Activated CD4-positive, alpha-beta T cell treated with anti-CD3 and anti-CD28 coated beads, Interleukin-2, amount 10 ng/mL, durations not matched to agents 7 days and 5 days (primary cell): Measurements from ENCODE around the gene SETBP1. TPM values are rescaled to one million over a fixed set of nuclear protein-coding genes. Genes with fewer than 3 reads are reported as not detected.

Experiments
- CTCF ChIA-PET: fragments of 350-600 bp; sonication (Branson Sonifier 250); formaldehyde crosslinking; loops from one replicate; lab custom pipeline; 2021; ENCODE audit warnings: antibody characterized with exemption; lab: Charles Lee
- POLR2A ChIA-PET: fragments of 350-600 bp; sonication (Branson Sonifier 250); formaldehyde crosslinking; loops from one replicate; lab custom pipeline; 2021; ENCODE audit warnings: antibody characterized with exemption; lab: Charles Lee
- DNase-seq: peaks from one replicate; pipeline ENCODE4 v3.0.0-alpha.2; 2020
- H3K27ac Mint-ChIP-seq: one replicate; pipeline ENCODE4 v1.8.0; 2021; ENCODE audit warnings: mild to moderate bottlenecking, moderate library complexity, mixed read lengths
- H3K27me3 Mint-ChIP-seq: one replicate; pipeline ENCODE4 v1.8.0; 2021; ENCODE audit warnings: mixed read lengths
- H3K36me3 Mint-ChIP-seq: one replicate; pipeline ENCODE4 v1.8.0; 2021; ENCODE audit warnings: low read depth, mixed read lengths
- H3K4me1 Mint-ChIP-seq: one replicate; pipeline ENCODE4 v1.8.0; 2021; ENCODE audit warnings: mixed read lengths
- H3K4me3 Mint-ChIP-seq: one replicate; pipeline ENCODE4 v1.8.0; 2021; ENCODE audit warnings: mild to moderate bottlenecking, moderate library complexity, mixed read lengths
- H3K9me3 Mint-ChIP-seq: one replicate; pipeline ENCODE4 v1.8.0; 2021; ENCODE audit warnings: mixed read lengths
- total RNA-seq, 2 experiments: library from RNA; stranded (reverse); gene quantifications; one replicate each; pipeline ENCODE4 v1.2.3, GENCODE V29; 2021

SETBP1 gene
- total RNA-seq, 2 experiments from 2014 or later: 3.7 to 4.4 TPM

DNA sequence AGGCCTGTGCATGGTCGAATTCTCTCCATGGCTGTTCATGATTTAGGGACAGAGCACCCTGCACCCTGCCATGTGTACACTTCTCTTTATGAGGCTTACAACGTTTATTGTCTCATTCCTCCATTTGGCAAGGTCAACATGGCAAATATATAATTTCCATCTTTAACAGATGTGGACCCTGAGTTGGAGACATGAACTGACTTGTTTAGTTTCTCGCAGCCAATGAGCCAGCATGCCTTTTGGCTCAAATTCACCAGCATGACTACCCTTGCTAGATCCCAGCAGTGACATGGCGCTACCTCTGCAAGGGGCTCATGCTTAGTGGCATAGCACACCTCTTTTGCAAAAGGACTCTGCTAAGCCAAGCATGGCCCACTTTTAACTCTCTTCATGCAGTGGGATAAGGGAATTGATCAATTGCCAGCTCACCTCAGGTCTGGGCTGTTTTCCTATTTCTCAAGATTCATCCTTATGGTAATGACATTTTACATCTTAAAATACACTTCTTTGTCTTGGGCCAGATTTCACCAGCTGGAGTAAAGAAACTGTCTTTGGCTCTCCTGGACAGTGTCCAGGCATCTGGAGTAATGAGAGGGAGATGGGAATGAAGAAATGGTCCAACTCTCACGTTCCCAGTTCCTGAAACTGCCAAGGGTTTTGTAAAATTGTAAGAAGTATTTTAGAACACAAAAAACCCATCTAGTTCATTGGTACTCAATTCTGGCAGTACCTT lies 159.5 kb downstream of the SETBP1 start:
- ChIA-PET CTCF (interaction anchor here (1.4 kb wide), 1 partner anchor 12 kb away, joined by 4 read pairs; no protein-coding TSS in a partner anchor), POLR2A (no interaction called here)
- Mint-ChIP-seq H3K4me1 (peaks cover 19% of the 10 kb centered on the region), H3K9me3 (peaks cover 4% of the 10 kb centered on the region), H3K4me3 (no peak overlapping the region), H3K36me3 (no peaks in the 10 kb centered on the region), H3K27ac (no peak overlapping the region), H3K27me3 (no peaks in the 10 kb centered on the region)
- no peak for DNase-seq

- no peaks in the 10 kb centered on the region for H3K27me3 Mint-ChIP-seq
- ChIA-PET CTCF (interaction anchor here (1.4 kb wide), 1 partner anchor 13 kb away, joined by 4 read pairs; no protein-coding TSS in a partner anchor), POLR2A (no interaction called here)
Measured at GRCh38 chr18:44841221-44841620, 160.5 kb downstream of the SETBP1 start.

GRCh38 chr18:44841752-44842587 lies 161.3 kb downstream of the SETBP1 start:
- DNase-seq: no peak
- no peak overlapping the region for H3K27ac Mint-ChIP-seq
- ChIA-PET CTCF (interaction anchor here (1.4 kb wide), 1 partner anchor 14 kb away, joined by 4 read pairs; no protein-coding TSS in a partner anchor), POLR2A (no interaction called here)
- H3K27me3 Mint-ChIP-seq: no peaks in the 10 kb centered on the region
- no peak overlapping the region for H3K4me3 Mint-ChIP-seq
- peaks cover 19% of the 10 kb centered on the region for H3K4me1 Mint-ChIP-seq
- no peaks in the 10 kb centered on the region for H3K36me3 Mint-ChIP-seq
- H3K9me3 Mint-ChIP-seq: peaks cover 4% of the 10 kb centered on the region

More at GRCh38 chr18:44841221-44841620, 160.5 kb downstream of the SETBP1 start:
- Mint-ChIP-seq H3K27ac (no peak overlapping the region), H3K4me3 (no peak overlapping the region), H3K9me3 (peaks cover 4% of the 10 kb centered on the region), H3K4me1 (peaks cover 19% of the 10 kb centered on the region), H3K36me3 (no peaks in the 10 kb centered on the region)
- no peak for DNase-seq

GRCh38 chr18:44842588-44843412 lies 162.1 kb downstream of the SETBP1 start:
- peaks cover 4% of the 10 kb centered on the region for H3K9me3 Mint-ChIP-seq
- H3K4me1 Mint-ChIP-seq: peaks cover 19% of the 10 kb centered on the region
- ChIA-PET CTCF (interaction anchor here (0.9 kb wide), 1 partner anchor 10 kb away, joined by 3 read pairs; no protein-coding TSS in a partner anchor), POLR2A (no interaction called here)
- no peaks in the 10 kb centered on the region for H3K27me3 Mint-ChIP-seq
- no peak overlapping the region for H3K27ac Mint-ChIP-seq
- H3K36me3 Mint-ChIP-seq: no peaks in the 10 kb centered on the region
- no peak overlapping the region for H3K4me3 Mint-ChIP-seq
- no peak for DNase-seq

GRCh38 chr18:44844486-44844885 lies 163.8 kb downstream of the SETBP1 start:
- CTCF ChIA-PET: no interaction called here
- no peaks in the 10 kb centered on the region for H3K27me3 Mint-ChIP-seq
- peaks cover 5% of the 10 kb centered on the region for H3K4me1 Mint-ChIP-seq
- no peak for DNase-seq
- H3K27ac Mint-ChIP-seq: no peak overlapping the region
- H3K36me3 Mint-ChIP-seq: no peaks in the 10 kb centered on the region
- no peak overlapping the region for H3K4me3 Mint-ChIP-seq
- POLR2A ChIA-PET: no interaction called here
- peaks cover 4% of the 10 kb centered on the region for H3K9me3 Mint-ChIP-seq

- H3K4me1 Mint-ChIP-seq: no peaks in the 10 kb centered on the region
- H3K9me3 Mint-ChIP-seq: no peaks in the 10 kb centered on the region
- no peaks in the 10 kb centered on the region for H3K27me3 Mint-ChIP-seq
- no peak overlapping the region for H3K27ac Mint-ChIP-seq
- DNase-seq: no peak
- no peak overlapping the region for H3K4me3 Mint-ChIP-seq
- ChIA-PET CTCF (no interaction called here), POLR2A (no interaction called here)
- no peaks in the 10 kb centered on the region for H3K36me3 Mint-ChIP-seq
Measured at GRCh38 chr18:44846450-44846849, 165.8 kb downstream of the SETBP1 start.

DNA sequence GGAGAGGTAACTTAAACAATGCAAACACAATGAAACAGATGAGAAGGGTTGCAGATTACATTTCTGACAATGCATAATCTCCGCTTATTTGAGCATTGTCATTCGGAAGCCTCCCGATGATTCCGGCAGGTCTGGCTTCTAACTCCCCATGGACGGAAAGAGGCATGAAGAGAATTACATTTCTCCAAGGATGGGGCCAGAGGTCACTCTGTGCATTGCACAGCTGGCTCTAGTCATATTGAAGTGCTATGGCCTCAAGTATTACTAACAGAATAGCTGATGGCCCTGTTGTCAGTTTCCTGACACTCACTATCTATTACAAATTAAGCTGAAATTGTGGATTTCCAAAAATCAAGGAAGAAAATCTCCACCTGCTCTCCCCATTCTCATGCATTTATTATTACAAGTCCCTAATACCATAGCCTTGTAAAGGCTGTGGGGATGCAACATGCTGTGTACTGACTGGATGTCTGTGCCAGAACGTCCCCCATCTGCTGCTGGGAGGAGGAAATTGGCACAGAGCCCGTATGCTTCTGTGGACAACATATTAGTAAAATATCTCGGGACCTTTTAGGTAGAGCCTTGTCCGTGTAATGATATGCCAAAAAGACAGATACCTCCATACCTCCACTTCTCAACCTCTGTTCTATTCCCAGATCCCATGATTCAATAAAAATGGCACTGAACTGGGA lies 168.1 kb downstream of the SETBP1 start:
- Mint-ChIP-seq H3K9me3 (no peaks in the 10 kb centered on the region), H3K27me3 (no peaks in the 10 kb centered on the region), H3K27ac (no peak overlapping the region), H3K4me3 (no peak overlapping the region), H3K4me1 (no peaks in the 10 kb centered on the region), H3K36me3 (no peaks in the 10 kb centered on the region)
- POLR2A ChIA-PET: no interaction called here
- no peak for DNase-seq
- CTCF ChIA-PET: interaction anchor here (0.6 kb wide), 1 partner anchor 381 kb away, joined by 3 read pairs; no protein-coding TSS in a partner anchor

DNA sequence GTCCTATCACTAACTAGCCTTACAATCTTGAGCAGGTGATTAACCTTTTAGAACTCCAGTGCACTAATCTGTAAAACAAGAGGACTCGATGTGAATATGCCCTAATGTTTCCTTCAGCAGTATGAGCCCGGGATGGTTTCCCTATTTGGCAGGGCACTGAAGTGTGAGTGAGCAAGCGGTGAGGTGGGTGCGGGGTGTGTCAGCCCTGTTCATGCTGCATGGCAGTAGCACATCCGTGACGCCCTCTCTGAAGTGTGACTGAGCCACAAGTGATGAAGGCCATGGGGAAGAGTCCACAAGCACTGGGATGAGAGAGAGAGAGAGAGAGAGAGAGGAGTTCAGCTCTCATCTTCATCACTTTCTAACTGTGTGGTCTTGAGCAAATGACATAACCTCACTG lies 168.7 kb downstream of the SETBP1 start:
- H3K4me3 Mint-ChIP-seq: no peak overlapping the region
- ChIA-PET POLR2A (no interaction called here), CTCF (interaction anchor here (0.6 kb wide), 1 partner anchor 380 kb away, joined by 3 read pairs; no protein-coding TSS in a partner anchor)
- peaks cover 1% of the 10 kb centered on the region for H3K27me3 Mint-ChIP-seq
- no peaks in the 10 kb centered on the region for H3K4me1 Mint-ChIP-seq
- no peak for DNase-seq
- H3K9me3 Mint-ChIP-seq: no peaks in the 10 kb centered on the region
- H3K27ac Mint-ChIP-seq: no peak overlapping the region
- no peaks in the 10 kb centered on the region for H3K36me3 Mint-ChIP-seq

GRCh38 chr18:44850001-44850400 lies 169.3 kb downstream of the SETBP1 start:
- no peak for DNase-seq
- Mint-ChIP-seq H3K9me3 (no peaks in the 10 kb centered on the region), H3K27ac (no peak overlapping the region), H3K4me1 (no peaks in the 10 kb centered on the region), H3K27me3 (peaks cover 3% of the 10 kb centered on the region), H3K36me3 (no peaks in the 10 kb centered on the region), H3K4me3 (no peak overlapping the region)
- ChIA-PET CTCF (no interaction called here), POLR2A (no interaction called here)

GRCh38 chr18:44851856-44852621 lies 171.4 kb downstream of the SETBP1 start:
- no peaks in the 10 kb centered on the region for H3K36me3 Mint-ChIP-seq
- no peaks in the 10 kb centered on the region for H3K9me3 Mint-ChIP-seq
- DNase-seq: no peak
- H3K4me1 Mint-ChIP-seq: no peaks in the 10 kb centered on the region
- H3K27me3 Mint-ChIP-seq: peaks cover 5% of the 10 kb centered on the region
- H3K27ac Mint-ChIP-seq: no peak overlapping the region
- no peak overlapping the region for H3K4me3 Mint-ChIP-seq
- POLR2A ChIA-PET: no interaction called here
- CTCF ChIA-PET: no interaction called here

- H3K4me1 Mint-ChIP-seq: no peaks in the 10 kb centered on the region
- no peak overlapping the region for H3K27ac Mint-ChIP-seq
- ChIA-PET CTCF (interaction anchor here (0.8 kb wide), 1 partner anchor 9 kb away, joined by 3 read pairs; no protein-coding TSS in a partner anchor), POLR2A (no interaction called here)
- H3K9me3 Mint-ChIP-seq: no peaks in the 10 kb centered on the region
- H3K36me3 Mint-ChIP-seq: no peaks in the 10 kb centered on the region
- no peak overlapping the region for H3K4me3 Mint-ChIP-seq
- peaks cover 8% of the 10 kb centered on the region for H3K27me3 Mint-ChIP-seq
- no peak for DNase-seq
Measured at GRCh38 chr18:44852818-44853217, 172.1 kb downstream of the SETBP1 start.
